PC-3 (cell line): ENCODE data around the gene PPP6R2. TPM values are rescaled to one million over a fixed set of nuclear protein-coding genes. Genes with fewer than 3 reads are reported as not detected.

Source experiments
- ATAC-seq: fragments of 200-7000 bp; cut with Tn5 transposase; 2 replicates; pipeline ENCODE4 v1.9.1; 2020; ENCODE audit warnings: mild to moderate bottlenecking, moderate library complexity
- BruUV-seq: library from RNA; stranded (reverse); fragments of 400-500 nt; replicated peaks from 2 replicates; lab custom pipeline; 2021; lab: Mats Ljungman, UMichigan
- CTCF ChIA-PET: fragments of 300-600 bp; sonication (Branson Sonifier 250); formaldehyde crosslinking; loops from one replicate; lab custom pipeline; 2022; ENCODE audit warnings: antibody characterized with exemption; lab: Charles Lee
- POLR2A ChIA-PET: fragments of 300-600 bp; sonication (Branson Sonifier 250); formaldehyde crosslinking; loops from one replicate; lab custom pipeline; 2022; ENCODE audit warnings: antibody characterized with exemption; ENCODE audit not compliant: unreplicated experiment; lab: Charles Lee
- DNase-seq: peaks from one replicate; pipeline ENCODE4 v3.0.0-alpha.2; 2015
- H2AFZ ChIP-seq: fragments of 300-600 bp; sonication (generic); 2 replicates; pipeline ENCODE4 v1.6.0; 2016; ENCODE audit warnings: antibody characterized with exemption, low read length
- H3F3A ChIP-seq: fragments of 300-600 bp; sonication (generic); one replicate; pipeline ENCODE4 v1.6.0; 2017; ENCODE audit warnings: antibody characterized with exemption, low read length, control low read depth, mild to moderate bottlenecking; ENCODE audit not compliant: unreplicated experiment
- H3K27ac ChIP-seq: fragments of 300-600 bp; sonication (generic); 2 replicates; pipeline ENCODE4 v1.5.1; 2016; ENCODE audit warnings: mild to moderate bottlenecking, low read length
- H3K27me3 ChIP-seq: fragments of 300-600 bp; sonication (generic); 2 replicates; pipeline ENCODE4 v1.6.1; 2016; ENCODE audit warnings: low read length, mixed read lengths
- H3K36me3 ChIP-seq: fragments of 300-600 bp; sonication (generic); 2 replicates; pipeline ENCODE4 v1.6.1; 2016; ENCODE audit warnings: low read depth, mixed run types, low read length, mixed read lengths
- H3K4me1 ChIP-seq: fragments of 300-600 bp; sonication (generic); 2 replicates; pipeline ENCODE4 v1.5.1; 2016; ENCODE audit warnings: low read length; ENCODE audit not compliant: insufficient read depth
- H3K4me2 ChIP-seq: fragments of 300-600 bp; sonication (generic); 2 replicates; pipeline ENCODE4 v1.6.0; 2016; ENCODE audit warnings: low read length
- H3K4me3 ChIP-seq: fragments of 300-600 bp; sonication (generic); 2 replicates; pipeline ENCODE4 v1.5.1; 2016; ENCODE audit warnings: mild to moderate bottlenecking, low read length, mixed read lengths
- H3K79me2 ChIP-seq: fragments of 300-600 bp; sonication (generic); 2 replicates; pipeline ENCODE4 v1.6.1; 2017; ENCODE audit warnings: low read length, mixed read lengths
- H3K9ac ChIP-seq: fragments of 300-600 bp; sonication (generic); 2 replicates; pipeline ENCODE4 v1.6.0; 2016; ENCODE audit warnings: mild to moderate bottlenecking, low read length
- H3K9me2 ChIP-seq: fragments of 300-600 bp; sonication (generic); replicated peaks from 2 replicates; pipeline ENCODE4 v1.6.1; 2016; ENCODE audit warnings: mixed run types, low read length, mixed read lengths
- H3K9me3 ChIP-seq: fragments of 300-600 bp; sonication (generic); 2 replicates; pipeline ENCODE4 v1.6.1; 2016; ENCODE audit warnings: low read length, mixed read lengths
- H4K20me1 ChIP-seq: fragments of 300-600 bp; sonication (generic); 2 replicates; pipeline ENCODE4 v1.6.1; 2016; ENCODE audit warnings: low read length, mixed read lengths
- CTCF ChIP-seq: fragments of 300-600 bp; sonication (generic); conservative IDR thresholded peaks from 2 replicates; pipeline ENCODE4 v1.5.1; 2017; ENCODE audit warnings: antibody characterized with exemption, low read depth, mild to moderate bottlenecking, low read length
- EZH2 ChIP-seq: fragments of 300-600 bp; sonication (generic); IDR thresholded peaks from one replicate; pipeline ENCODE4 v1.6.1; 2017; ENCODE audit warnings: antibody characterized with exemption, mild to moderate bottlenecking, low read length; ENCODE audit not compliant: unreplicated experiment
- EZH2phosphoT487 ChIP-seq: fragments of 300-600 bp; sonication (generic); IDR thresholded peaks from 2 replicates; pipeline ENCODE4 v1.6.1; 2018; ENCODE audit warnings: mild to moderate bottlenecking, antibody characterized with exemption, low read length, borderline replicate concordance
- intact Hi-C: fragments of 100-400 bp; cut with micrococcal nuclease; formaldehyde crosslinking; loops from 2 replicates; pipeline ENCODE4 v1.9.0; 2023
- total RNA-seq: library from RNA; depleted of rRNA; stranded (reverse); fragments of >200 nt; gene quantifications from 2 replicates; pipeline ENCODE4 v1.2.3, GENCODE V29; 2014

The PPP6R2 gene
- total RNA-seq, 1 experiment from 2014 or later: 46.2 TPM

GRCh38 chr22:50338042-50338573 lies 5.0 kb upstream of the PPP6R2 start:
- Histone ChIP-seq H4K20me1 (no peaks in the 10 kb centered on the region), H3K9me2 (no peaks in the 10 kb centered on the region), H3K4me2 (no peak overlapping the region), H3K27ac (no peak overlapping the region), H3K36me3 (no peaks in the 10 kb centered on the region; the same call in 1 of the 2 replicates), H2AFZ (no peak overlapping the region), H3K9ac (no peak overlapping the region), H3K4me1 (no peaks in the 10 kb centered on the region), H3K9me3 (no peaks in the 10 kb centered on the region), H3K79me2 (no peaks in the 10 kb centered on the region), H3K4me3 (no peak overlapping the region), H3K27me3 (no peaks in the 10 kb centered on the region), H3F3A (no peaks in the 10 kb centered on the region)
- BruUV-seq: no TSS peak
- DNase-seq: no peak
- ChIA-PET CTCF (no interaction called here), POLR2A (no interaction called here)
- intact Hi-C loops: no loop called here
- no peak for ATAC-seq
- no peak for TF ChIP-seq EZH2phosphoT487
- no peak for TF ChIP-seq EZH2
- TF ChIP-seq CTCF: no peak

DNA sequence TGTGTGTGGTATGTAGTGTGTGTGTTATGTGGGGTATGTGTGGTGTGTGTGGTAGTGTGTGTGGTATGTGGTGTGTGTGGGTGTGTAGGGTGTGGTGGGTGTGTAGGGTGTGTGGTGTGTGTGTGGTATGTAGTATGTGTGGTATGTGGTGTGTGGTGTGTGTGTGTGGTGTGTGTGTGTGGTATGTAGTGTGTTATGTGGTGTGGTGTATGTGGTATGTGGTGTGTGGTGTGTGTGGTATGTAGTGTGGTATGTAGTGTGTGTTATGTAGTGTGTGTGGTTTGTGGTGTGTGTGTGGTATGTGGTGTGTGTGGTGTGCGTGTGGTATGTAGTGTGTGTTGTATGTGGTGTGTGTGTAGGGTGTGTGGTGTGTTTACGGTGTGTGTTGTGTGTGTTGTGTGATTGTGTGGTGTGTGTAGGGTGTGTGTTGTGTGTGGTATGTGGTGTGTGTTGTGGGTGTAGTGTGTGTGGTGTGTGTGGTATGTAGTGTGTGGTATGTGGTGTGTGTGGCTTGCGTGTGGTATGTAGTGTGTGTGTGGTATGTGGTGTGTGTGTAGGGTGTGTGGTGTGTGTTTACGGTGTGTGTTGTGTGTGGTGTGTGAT lies 4.2 kb upstream of the PPP6R2 start:
- ATAC-seq (no peak), DNase-seq (no peak)
- H3F3A ChIP-seq: no peaks in the 10 kb centered on the region
- POLR2A ChIA-PET: no interaction called here
- no peak overlapping the region for H3K27ac ChIP-seq
- H3K27me3 ChIP-seq: no peaks in the 10 kb centered on the region
- no peak overlapping the region for H3K9ac ChIP-seq
- no peaks in the 10 kb centered on the region for H3K9me2 ChIP-seq
- CTCF ChIA-PET: no interaction called here
- no peak overlapping the region for H3K4me3 ChIP-seq
- H3K9me3 ChIP-seq: no peaks in the 10 kb centered on the region
- no peaks in the 10 kb centered on the region for H3K4me1 ChIP-seq
- H2AFZ ChIP-seq: no peak overlapping the region
- TF ChIP-seq CTCF (no peak), EZH2phosphoT487 (no peak), EZH2 (no peak)
- no TSS peak for BruUV-seq
- H4K20me1 ChIP-seq: no peaks in the 10 kb centered on the region
- no peaks in the 10 kb centered on the region; the same call in 1 of the 2 replicates for H3K36me3 ChIP-seq
- H3K4me2 ChIP-seq: no peak overlapping the region
- intact Hi-C loops: no loop called here
- no peaks in the 10 kb centered on the region for H3K79me2 ChIP-seq
